ENCODE results near the gene RARS1. TPM values are rescaled to one million over a fixed set of nuclear protein-coding genes. Genes with fewer than 3 reads are reported as not detected.

The RARS1 gene
- polyA plus RNA-seq, 1 experiment, result 32.2 TPM

DNA sequence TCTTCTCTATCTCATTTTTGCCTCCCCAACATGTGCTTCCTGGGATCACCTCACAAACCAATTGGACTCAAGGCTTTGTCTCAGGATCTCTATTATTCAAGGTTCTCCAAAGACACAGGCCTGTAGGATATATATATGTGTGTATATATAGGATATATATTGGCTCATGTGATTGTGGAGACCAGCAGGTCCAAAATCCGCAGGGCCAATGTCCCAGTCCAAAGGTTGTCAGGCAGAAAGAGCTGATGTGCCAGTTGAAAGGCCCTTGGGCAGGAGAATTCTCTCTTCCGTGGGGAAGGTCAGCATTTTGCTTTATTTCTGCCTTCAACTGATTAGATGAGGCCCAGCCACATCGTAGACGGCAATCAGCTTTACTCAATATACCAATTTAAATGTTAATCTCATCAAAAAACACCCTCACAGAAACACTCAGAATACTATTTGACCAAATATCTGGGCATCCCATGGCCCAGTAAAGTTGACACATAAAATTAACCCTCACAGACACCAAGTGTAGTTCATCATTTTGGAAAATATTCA, 41.6 kb downstream of the RARS1 start:
- TF ChIP-seq, protein P1, sequence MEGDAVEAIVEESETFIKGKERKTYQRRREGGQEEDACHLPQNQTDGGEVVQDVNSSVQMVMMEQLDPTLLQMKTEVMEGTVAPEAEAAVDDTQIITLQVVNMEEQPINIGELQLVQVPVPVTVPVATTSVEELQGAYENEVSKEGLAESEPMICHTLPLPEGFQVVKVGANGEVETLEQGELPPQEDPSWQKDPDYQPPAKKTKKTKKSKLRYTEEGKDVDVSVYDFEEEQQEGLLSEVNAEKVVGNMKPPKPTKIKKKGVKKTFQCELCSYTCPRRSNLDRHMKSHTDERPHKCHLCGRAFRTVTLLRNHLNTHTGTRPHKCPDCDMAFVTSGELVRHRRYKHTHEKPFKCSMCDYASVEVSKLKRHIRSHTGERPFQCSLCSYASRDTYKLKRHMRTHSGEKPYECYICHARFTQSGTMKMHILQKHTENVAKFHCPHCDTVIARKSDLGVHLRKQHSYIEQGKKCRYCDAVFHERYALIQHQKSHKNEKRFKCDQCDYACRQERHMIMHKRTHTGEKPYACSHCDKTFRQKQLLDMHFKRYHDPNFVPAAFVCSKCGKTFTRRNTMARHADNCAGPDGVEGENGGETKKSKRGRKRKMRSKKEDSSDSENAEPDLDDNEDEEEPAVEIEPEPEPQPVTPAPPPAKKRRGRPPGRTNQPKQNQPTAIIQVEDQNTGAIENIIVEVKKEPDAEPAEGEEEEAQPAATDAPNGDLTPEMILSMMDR (IDR thresholded peaks at IDR 0.05; ENCODE audit: insufficient read depth, low read depth, low read length), result no peak
- Histone ChIP-seq H3K36me3 (ENCODE audit: control insufficient read depth, insufficient read depth, low read length) (no peaks in the 10 kb centered on the region), H3K27me3 (ENCODE audit: control insufficient read depth, insufficient read depth, low read length) (peaks cover 18% of the 10 kb centered on the region), H3K4me3 (ENCODE audit: low read depth, low read length) (no peak overlapping the region)
- ChIA-PET CTCF (no interaction called here), POLR2A (no interaction called here)
- DNase-seq (ENCODE audit: low read depth), result no peak

DNA sequence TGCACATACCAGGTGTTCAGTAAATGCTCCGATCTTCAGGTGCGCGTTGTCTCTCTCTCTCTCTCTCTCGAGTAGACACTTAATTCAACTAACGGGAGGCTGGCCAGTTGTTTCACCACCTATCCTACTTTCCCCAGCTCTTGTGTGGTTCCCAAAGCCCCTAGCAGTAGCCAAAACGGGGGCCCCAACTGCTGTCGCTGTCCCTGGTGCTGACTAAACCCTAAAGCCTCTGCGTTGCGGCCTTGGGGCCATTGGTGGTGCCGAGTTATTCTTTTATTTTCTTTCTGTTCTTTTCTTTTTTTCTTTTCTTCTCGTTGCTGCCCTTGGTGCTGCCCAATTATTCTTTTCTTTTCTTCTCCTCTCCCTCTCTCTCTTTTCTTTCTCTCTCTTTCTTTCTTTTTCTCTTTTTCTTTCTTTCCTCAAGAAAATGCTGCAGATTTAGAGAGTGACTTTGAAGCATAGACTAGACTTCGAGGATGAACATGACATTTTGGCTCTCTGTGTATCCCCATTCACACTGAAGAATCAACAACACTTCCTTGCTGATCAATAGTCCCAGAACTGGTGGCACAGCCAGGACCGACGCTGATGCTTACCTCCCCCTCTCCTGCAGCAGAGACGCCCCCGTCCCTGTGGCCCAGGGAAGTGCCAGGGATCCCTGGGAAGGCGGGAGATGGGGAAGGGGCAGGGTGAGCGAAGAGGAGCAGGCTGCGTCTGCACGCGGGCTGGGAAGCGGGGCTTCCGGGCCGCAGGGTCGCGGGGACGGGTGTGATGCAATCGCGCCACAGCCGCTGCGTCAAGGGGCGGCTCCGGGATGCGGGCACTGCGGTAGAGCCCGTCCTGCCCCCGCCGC, 42.5 kb downstream of the RARS1 start, which contains the start of gene FBLL1:
Gene FBLL1 (plus strand): TSS at position 785 of the 853 bp plus-strand sequence. CDS start 200 bp downstream, outside the sequence.
- TF ChIP-seq, protein P1 (IDR thresholded peaks at IDR 0.05; ENCODE audit: insufficient read depth, low read depth, low read length), result no peak
- Histone ChIP-seq H3K27me3 (ENCODE audit: control insufficient read depth, insufficient read depth, low read length) (peaks cover 18% of the 10 kb centered on the region), H3K36me3 (ENCODE audit: control insufficient read depth, insufficient read depth, low read length) (no peaks in the 10 kb centered on the region), H3K4me3 (ENCODE audit: low read depth, low read length) (peak within 1 kb of the TSS; percentile 36)
- DNase-seq (ENCODE audit: low read depth), result no peak
- ChIA-PET CTCF (no interaction called here), POLR2A (no interaction called here)

DNA sequence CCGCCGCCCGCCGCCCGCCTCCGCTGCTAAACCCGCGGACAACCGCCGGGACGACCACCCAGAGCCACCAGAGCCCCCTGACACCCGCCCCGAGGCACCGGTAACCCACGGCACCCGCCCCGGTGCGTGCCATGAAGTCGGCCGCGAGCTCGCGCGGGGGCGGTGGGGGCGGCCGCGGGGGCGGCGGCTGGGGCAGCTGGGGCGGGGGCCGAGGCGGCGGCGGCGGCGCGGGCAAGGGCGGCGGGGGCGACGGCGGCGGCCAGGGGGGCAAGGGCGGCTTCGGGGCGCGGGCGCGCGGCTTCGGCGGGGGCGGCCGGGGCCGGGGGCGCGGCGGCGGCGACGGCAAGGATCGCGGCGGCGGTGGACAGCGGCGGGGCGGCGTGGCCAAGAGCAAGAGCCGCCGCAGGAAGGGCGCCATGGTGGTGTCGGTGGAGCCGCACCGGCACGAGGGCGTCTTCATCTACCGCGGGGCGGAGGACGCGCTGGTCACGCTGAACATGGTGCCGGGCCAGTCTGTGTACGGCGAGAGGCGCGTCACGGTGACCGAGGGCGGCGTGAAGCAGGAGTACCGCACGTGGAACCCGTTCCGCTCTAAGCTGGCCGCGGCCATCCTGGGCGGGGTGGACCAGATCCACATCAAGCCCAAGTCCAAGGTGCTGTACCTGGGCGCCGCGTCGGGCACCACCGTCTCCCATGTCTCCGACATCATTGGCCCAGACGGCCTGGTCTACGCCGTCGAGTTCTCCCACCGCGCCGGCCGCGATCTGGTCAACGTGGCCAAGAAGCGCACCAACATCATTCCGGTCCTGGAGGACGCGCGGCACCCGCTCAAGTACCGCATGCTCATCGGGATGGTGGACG, 43.3 kb downstream of the RARS1 start:
- DNase-seq (ENCODE audit: low read depth), result no peak
- peak overlapping the region; percentile 36 for H3K4me3 ChIP-seq (ENCODE audit: low read depth, low read length)
- H3K27me3 ChIP-seq (ENCODE audit: control insufficient read depth, insufficient read depth, low read length), result peaks cover 19% of the 10 kb centered on the region
- POLR2A ChIA-PET, result no interaction called here
- CTCF ChIA-PET, result no interaction called here
- H3K36me3 ChIP-seq (ENCODE audit: control insufficient read depth, insufficient read depth, low read length), result no peaks in the 10 kb centered on the region
- TF ChIP-seq, protein P1 (IDR thresholded peaks at IDR 0.05; ENCODE audit: insufficient read depth, low read depth, low read length), result no peak

DNA sequence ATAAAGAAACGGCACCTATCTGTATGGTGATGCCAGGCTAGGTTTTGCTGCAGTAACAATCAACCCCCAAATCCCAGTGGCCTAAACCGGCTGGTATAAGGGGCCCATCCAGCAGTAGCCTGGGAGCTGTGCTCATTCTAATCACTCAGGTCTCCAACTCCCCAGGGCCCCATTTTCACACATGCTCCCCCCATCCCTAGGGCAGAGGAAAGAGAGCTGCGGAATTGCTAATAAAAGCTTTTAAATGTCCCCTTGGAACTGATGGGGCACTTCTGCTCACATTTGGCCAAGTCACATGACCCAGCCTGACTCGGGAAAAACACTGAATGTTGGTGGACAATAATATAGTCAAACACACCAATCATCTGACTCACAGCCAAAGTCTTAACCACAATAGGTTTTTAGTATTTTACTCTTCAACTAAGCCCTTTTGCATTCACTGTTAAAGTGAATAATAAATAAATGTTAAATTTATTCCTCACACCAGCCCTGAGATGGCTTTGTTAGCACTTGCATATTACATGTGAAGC, 44.4 kb downstream of the RARS1 start:
- no peak for DNase-seq (ENCODE audit: low read depth)
- H3K4me3 ChIP-seq (ENCODE audit: low read depth, low read length), result no peak overlapping the region
- CTCF ChIA-PET, result interaction anchor here (0.5 kb wide), 1 partner anchor 41 kb away, joined by 4 read pairs; no protein-coding TSS in a partner anchor

More for the DNA sequence above, 44.4 kb downstream of the RARS1 start:
- TF ChIP-seq, protein P1 (IDR thresholded peaks at IDR 0.05; ENCODE audit: insufficient read depth, low read depth, low read length), result no peak
- POLR2A ChIA-PET, result no interaction called here
- Histone ChIP-seq H3K27me3 (ENCODE audit: control insufficient read depth, insufficient read depth, low read length) (peaks cover 20% of the 10 kb centered on the region), H3K36me3 (ENCODE audit: control insufficient read depth, insufficient read depth, low read length) (no peaks in the 10 kb centered on the region)
